Stimulated activated naive CD8-positive, alpha-beta T cell treated with anti-CD3 and anti-CD28 coated beads, Interleukin-15, Interleukin-2, amounts not matched to agents 100 U/mL and 50 U/mL, for 24 hours (primary cell): ENCODE results near the gene ADAMTS16.

Experiments
- ATAC-seq: fragments of 150-1000 bp; cut with Tn5 transposase; one replicate; pipeline ENCODE4 v1.10.0; 2021
- DNase-seq: peaks from one replicate; pipeline ENCODE4 v3.0.0; 2021

ADAMTS16 gene

GRCh38 chr5:5344606-5345005 lies 204.5 kb downstream of the ADAMTS16 start:
- ATAC-seq (no peak), DNase-seq (no peak)

GRCh38 chr5:5347442-5347841 lies 207.3 kb downstream of the ADAMTS16 start:
- DNase-seq (no peak), ATAC-seq (no peak)

GRCh38 chr5:5348135-5348534 lies 208.0 kb downstream of the ADAMTS16 start:
- DNase-seq, result no peak
- ATAC-seq, result no peak

GRCh38 chr5:5348576-5348975 lies 208.4 kb downstream of the ADAMTS16 start:
- DNase-seq (no peak), ATAC-seq (no peak)

GRCh38 chr5:5350101-5350500 lies 210.0 kb downstream of the ADAMTS16 start:
- no peak for DNase-seq
- no peak for ATAC-seq

GRCh38 chr5:5351288-5351979 lies 211.3 kb downstream of the ADAMTS16 start:
- DNase-seq, result no peak
- ATAC-seq, result no peak

GRCh38 chr5:5352675-5353074 lies 212.5 kb downstream of the ADAMTS16 start:
- DNase-seq (no peak), ATAC-seq (no peak)

- DNase-seq, result no peak
- no peak for ATAC-seq
These were observed 213.6 kb downstream of the ADAMTS16 start for GRCh38 chr5:5353681-5354080.

GRCh38 chr5:5356765-5357164 lies 216.6 kb downstream of the ADAMTS16 start:
- DNase-seq (no peak), ATAC-seq (no peak)

GRCh38 chr5:5359618-5360017 lies 219.5 kb downstream of the ADAMTS16 start:
- no peak for DNase-seq

GRCh38 chr5:5360363-5360940 lies 220.3 kb downstream of the ADAMTS16 start:
- ATAC-seq (no peak), DNase-seq (no peak)

More at GRCh38 chr5:5359618-5360017, 219.5 kb downstream of the ADAMTS16 start:
- ATAC-seq, result no peak

- ATAC-seq (no peak), DNase-seq (no peak)
These were observed 220.9 kb downstream of the ADAMTS16 start for GRCh38 chr5:5360941-5361520.

GRCh38 chr5:5363045-5363444 lies 222.9 kb downstream of the ADAMTS16 start:
- DNase-seq (no peak), ATAC-seq (no peak)

GRCh38 chr5:5364932-5365331 lies 224.8 kb downstream of the ADAMTS16 start:
- DNase-seq, result no peak
- no peak for ATAC-seq

- ATAC-seq, result no peak
- DNase-seq, result no peak
These were observed 227.6 kb downstream of the ADAMTS16 start for GRCh38 chr5:5367739-5368138.

GRCh38 chr5:5369051-5369605 lies 229.0 kb downstream of the ADAMTS16 start:
- DNase-seq, result no peak
- ATAC-seq, result no peak
